SK-N-MC (cell line): ENCODE results near the gene ZNF823.

Source experiments
- DNase-seq: peaks from one replicate; pipeline ENCODE4 v3.0.0-alpha.2; 2011; ENCODE audit warnings: low read depth, low spot score
- H3K27ac ChIP-seq: fragments of 200-600 bp; sonication (generic); 2 replicates; pipeline ENCODE4 v1.5.1; 2016; ENCODE audit warnings: mixed run types
- H3K36me3 ChIP-seq: fragments of 200-600 bp; sonication (generic); 2 replicates; pipeline ENCODE4 v1.6.1; 2017; ENCODE audit warnings: antibody characterized with exemption, low read length, mixed read lengths; ENCODE audit not compliant: insufficient read depth
- H3K4me3 ChIP-seq: fragments of 200-600 bp; sonication (generic); 2 replicates; pipeline ENCODE4 v1.5.1; 2016
- H3K9ac ChIP-seq: fragments of 200-600 bp; sonication (generic); 2 replicates; pipeline ENCODE4 v1.8.0; 2017; ENCODE audit warnings: mixed run types, mixed read lengths; ENCODE audit not compliant: insufficient read length
- H3K9me3 ChIP-seq: fragments of 200-600 bp; sonication (generic); 2 replicates; pipeline ENCODE4 v1.6.1; 2017; ENCODE audit warnings: low read depth, mild to moderate bottlenecking, antibody characterized with exemption, low read length, moderate library complexity, mixed read lengths
- EZH2 ChIP-seq: fragments of 200-600 bp; sonication (generic); IDR thresholded peaks from one replicate; pipeline ENCODE4 v1.6.1; 2017; ENCODE audit warnings: antibody characterized with exemption
- FOXP2 ChIP-seq: optimal IDR thresholded peaks from 2 replicates; pipeline ENCODE3; 2011; ENCODE audit warnings: mild to moderate bottlenecking, moderate library complexity; ENCODE audit not compliant: insufficient read depth; ENCODE audit errors: extremely low read length, control extremely low read depth
- POLR2AphosphoS5 ChIP-seq: IDR thresholded peaks from 2 replicates; pipeline ENCODE4 v1.6.1; 2012; ENCODE audit warnings: mild to moderate bottlenecking, low read depth, low read length, borderline replicate concordance

Gene ZNF823

GRCh38 chr19:11769995-11770394 lies 31.2 kb upstream of the ZNF823 start:
- no peak for TF ChIP-seq EZH2
- TF ChIP-seq POLR2AphosphoS5, result no peak
- TF ChIP-seq FOXP2, result no peak
- Histone ChIP-seq H3K36me3 (no peaks in the 10 kb centered on the region), H3K9me3 (no peaks in the 10 kb centered on the region), H3K27ac (no peak overlapping the region), H3K4me3 (no peak overlapping the region), H3K9ac (no peak overlapping the region)
- no peak for DNase-seq

GRCh38 chr19:11767633-11768133 lies 28.9 kb upstream of the ZNF823 start:
- H3K27ac ChIP-seq, result no peak overlapping the region

GRCh38 chr19:11766597-11767591 lies 28.1 kb upstream of the ZNF823 start, which contains the start of gene ZNF441:
TSS of gene ZNF441 (plus strand) at chr19:11767000. CDS start at chr19:11767194, 194 bp downstream.
- TF ChIP-seq POLR2AphosphoS5 (peak; percentile 68; the same call in 1 of the 2 replicates), FOXP2 (no peak), EZH2 (no peak)
- Histone ChIP-seq H3K9ac (peak within 1 kb of the TSS; percentile 68), H3K27ac (no peak within 1 kb of the TSS), H3K9me3 (no peaks in the 10 kb centered on the region), H3K4me3 (peak within 1 kb of the TSS; percentile 77), H3K36me3 (no peaks in the 10 kb centered on the region)
- DNase-seq, result peak; percentile 30

More at GRCh38 chr19:11767633-11768133, 28.9 kb upstream of the ZNF823 start:
- Histone ChIP-seq H3K9me3 (no peaks in the 10 kb centered on the region), H3K36me3 (no peaks in the 10 kb centered on the region), H3K9ac (peak overlapping the region; percentile 68), H3K4me3 (peak overlapping the region; percentile 77)
- TF ChIP-seq POLR2AphosphoS5, result no peak
- TF ChIP-seq EZH2, result no peak
- TF ChIP-seq FOXP2, result no peak
- no peak for DNase-seq

DNA sequence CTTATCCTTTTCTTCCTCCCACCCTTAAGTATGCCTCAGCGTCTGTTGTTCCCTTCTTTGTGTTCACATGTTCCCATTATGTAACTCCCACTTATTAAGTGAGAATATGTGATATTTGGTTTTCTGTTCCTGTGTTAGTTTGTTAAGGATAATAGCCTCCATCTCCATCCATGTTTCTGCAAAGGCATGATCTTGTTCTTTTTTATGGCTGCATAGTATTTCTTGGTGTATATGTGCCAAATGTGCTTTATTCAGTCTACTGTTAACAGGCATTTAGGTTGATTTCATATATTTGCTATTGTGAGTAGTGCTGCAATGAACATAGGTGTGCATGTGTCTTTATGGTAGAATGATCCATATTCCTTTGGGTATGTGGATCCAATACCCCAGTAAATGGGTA lies 24.9 kb upstream of the ZNF823 start:
- TF ChIP-seq FOXP2, result no peak
- TF ChIP-seq EZH2, result no peak
- TF ChIP-seq POLR2AphosphoS5, result no peak
- H3K9ac ChIP-seq, result no peak overlapping the region
- no peaks in the 10 kb centered on the region for H3K9me3 ChIP-seq
- no peaks in the 10 kb centered on the region for H3K36me3 ChIP-seq
- H3K27ac ChIP-seq, result no peak overlapping the region
- H3K4me3 ChIP-seq, result no peak overlapping the region
- no peak for DNase-seq

DNA sequence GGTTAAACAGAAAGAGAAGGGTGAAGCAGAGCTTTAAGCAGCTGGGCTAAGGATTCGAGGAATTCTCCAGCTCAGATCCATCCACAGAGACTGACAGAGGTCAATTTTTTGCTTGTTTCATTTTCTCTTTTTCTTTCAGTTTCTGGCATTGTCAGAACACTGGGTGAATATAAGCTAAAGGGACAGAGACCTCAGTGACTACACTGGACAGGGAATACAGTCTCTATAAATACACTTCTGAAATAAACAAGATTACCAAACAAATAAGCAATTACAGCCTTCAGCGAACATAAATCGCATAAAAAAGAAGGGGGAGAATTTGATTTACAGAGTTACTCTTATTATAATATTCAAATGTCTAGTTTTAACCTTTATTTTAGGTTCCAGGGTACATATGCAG lies 24.4 kb upstream of the ZNF823 start:
- TF ChIP-seq POLR2AphosphoS5, result no peak
- no peak for TF ChIP-seq EZH2
- no peak for TF ChIP-seq FOXP2
- DNase-seq, result no peak
- H3K27ac ChIP-seq, result no peak overlapping the region
- no peak overlapping the region for H3K4me3 ChIP-seq
- no peak overlapping the region for H3K9ac ChIP-seq
- no peaks in the 10 kb centered on the region for H3K9me3 ChIP-seq
- no peaks in the 10 kb centered on the region for H3K36me3 ChIP-seq

DNA sequence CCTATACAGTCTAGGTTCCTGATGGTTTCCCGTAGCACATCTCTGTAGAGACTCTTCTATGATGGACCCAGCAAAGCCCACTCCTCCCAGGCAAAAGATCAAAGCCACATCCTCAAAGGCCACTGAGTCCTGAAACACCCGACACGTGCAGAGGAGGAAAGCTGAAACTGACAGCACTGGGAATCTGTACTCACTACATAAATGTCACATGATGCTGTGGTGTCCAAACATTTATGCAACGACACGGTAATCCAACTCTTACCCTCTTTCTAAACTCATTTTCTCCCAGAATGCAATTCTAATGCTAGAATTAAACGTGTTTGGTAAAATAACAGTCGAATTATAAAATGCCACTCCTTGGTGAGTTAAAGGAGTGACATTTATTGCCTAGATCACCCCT lies 21.1 kb upstream of the ZNF823 start:
- no peak overlapping the region for H3K4me3 ChIP-seq
- H3K36me3 ChIP-seq, result no peaks in the 10 kb centered on the region
- no peak for DNase-seq
- H3K27ac ChIP-seq, result no peak overlapping the region
- no peaks in the 10 kb centered on the region; the same call in 1 of the 2 replicates for H3K9me3 ChIP-seq
- TF ChIP-seq EZH2, result no peak
- TF ChIP-seq FOXP2, result no peak
- no peak for TF ChIP-seq POLR2AphosphoS5
- H3K9ac ChIP-seq, result no peak overlapping the region

DNA sequence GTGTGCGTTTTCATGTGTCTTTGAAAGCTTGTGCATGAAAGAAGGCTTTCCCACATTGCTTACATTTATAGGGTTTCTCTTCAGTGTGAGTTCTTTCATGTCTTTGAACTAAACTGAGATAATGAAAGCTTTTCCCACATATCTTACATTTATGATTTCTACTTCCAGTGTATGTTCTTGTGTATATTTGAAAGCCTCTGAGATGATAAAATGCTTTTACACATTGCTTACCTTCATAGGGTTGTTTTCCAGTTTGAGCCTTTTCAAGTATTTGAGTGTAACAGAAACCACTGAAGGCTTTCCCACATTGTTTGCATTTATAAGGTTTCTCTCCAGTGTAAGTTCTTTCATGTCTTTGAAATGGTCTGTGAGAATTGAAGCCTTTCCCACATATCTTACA lies 18.2 kb upstream of the ZNF823 start:
- no peak for DNase-seq
- TF ChIP-seq POLR2AphosphoS5 (no peak), EZH2 (no peak), FOXP2 (no peak)
- Histone ChIP-seq H3K9me3 (no peaks in the 10 kb centered on the region; the same call in 1 of the 2 replicates), H3K27ac (no peak overlapping the region), H3K36me3 (no peaks in the 10 kb centered on the region), H3K4me3 (no peak overlapping the region), H3K9ac (no peak overlapping the region)

GRCh38 chr19:11754663-11755062 lies 15.9 kb upstream of the ZNF823 start:
- TF ChIP-seq EZH2, result no peak
- TF ChIP-seq POLR2AphosphoS5, result no peak
- TF ChIP-seq FOXP2, result no peak
- Histone ChIP-seq H3K4me3 (no peak overlapping the region), H3K27ac (no peak overlapping the region), H3K36me3 (no peaks in the 10 kb centered on the region), H3K9me3 (peaks cover 4% of the 10 kb centered on the region; the same call in 1 of the 2 replicates), H3K9ac (no peak overlapping the region)
- DNase-seq, result no peak
